CD4-positive, CD25-positive, alpha-beta regulatory T cell (primary cell): ENCODE data around the gene DNMT3A. TPM values are rescaled to one million over a fixed set of nuclear protein-coding genes. Genes with fewer than 3 reads are reported as not detected.
A peak's percentile ranks its signal among the peaks of the same experiment; 100 is the strongest.

Experiments used
- ATAC-seq, 2 donors: fragments of 150-1000 bp; cut with Tn5 transposase; one replicate each; pipeline ENCODE4 v1.10.0; 2021; ENCODE audit warnings: low read depth in 2 of 2, moderate number of reproducible peaks in 2 of 2, moderate library complexity in 1 of 2
- DNase-seq, 3 donors: peaks; one replicate each; pipeline versions ENCODE4 v3.0.0 to v3.0.0-alpha.2; 2012 to 2022; ENCODE audit warnings: mixed read lengths in 1 of 3
- H3K27ac ChIP-seq: one replicate; pipeline ENCODE4 v1.7.0; 2013; ENCODE audit warnings: mild to moderate bottlenecking, low read length; ENCODE audit not compliant: insufficient read depth, poor library complexity, severe bottlenecking
- H3K27me3 ChIP-seq: one replicate; pipeline ENCODE4 v1.7.0; 2013; ENCODE audit warnings: low read length; ENCODE audit not compliant: control insufficient read depth, insufficient read depth
- H3K36me3 ChIP-seq: one replicate; pipeline ENCODE4 v1.7.0; 2013; ENCODE audit warnings: mild to moderate bottlenecking, low read length, moderate library complexity; ENCODE audit not compliant: control insufficient read depth, insufficient read depth
- H3K4me1 ChIP-seq: 2 replicates; pipeline ENCODE4 v1.7.0; 2013; ENCODE audit warnings: mild to moderate bottlenecking, low read length; ENCODE audit not compliant: insufficient read depth, control insufficient read depth, poor library complexity, severe bottlenecking
- H3K4me3 ChIP-seq: one replicate; pipeline ENCODE4 v1.7.0; 2013; ENCODE audit warnings: low read depth, mild to moderate bottlenecking, low read length, moderate library complexity
- H3K9me3 ChIP-seq, 2 experiments: 1 replicate in 1 of 2; 2 replicates in 1 of 2; pipeline ENCODE4 v1.7.0; 2013; ENCODE audit warnings: low read length in 2 of 2, mild to moderate bottlenecking in 1 of 2, moderate library complexity in 1 of 2; ENCODE audit not compliant: control insufficient read depth in 2 of 2
- H3K27ac Mint-ChIP-seq, 3 donors: one replicate each; pipeline ENCODE4 v1.8.0; 2020 to 2022; ENCODE audit warnings: mild to moderate bottlenecking in 3 of 3, mixed read lengths in 3 of 3, moderate library complexity in 2 of 3
- H3K27me3 Mint-ChIP-seq: one replicate; pipeline ENCODE4 v1.8.0; 2022; ENCODE audit warnings: mild to moderate bottlenecking, mixed read lengths
- H3K36me3 Mint-ChIP-seq: one replicate; pipeline ENCODE4 v1.8.0; 2020; ENCODE audit warnings: mixed read lengths
- H3K4me1 Mint-ChIP-seq, 4 donors: one replicate each; pipeline ENCODE4 v1.8.0; 2020 to 2022; ENCODE audit warnings: mixed read lengths in 4 of 4, mild to moderate bottlenecking in 1 of 4
- H3K4me3 Mint-ChIP-seq, 4 donors: one replicate each; pipeline ENCODE4 v1.8.0; 2020 to 2022; ENCODE audit warnings: mild to moderate bottlenecking in 4 of 4, mixed read lengths in 4 of 4, moderate library complexity in 3 of 4
- H3K9me3 Mint-ChIP-seq, 7 donors: one replicate each; pipeline ENCODE4 v1.8.0; 2020 to 2022; ENCODE audit warnings: mixed read lengths in 7 of 7, mild to moderate bottlenecking in 3 of 7, moderate library complexity in 2 of 7
- polyA plus RNA-seq, 4 donors: library from polyadenylated mRNA; unstranded; fragments of 300-500 nt; fragmentation: Illumina TruSeq; gene quantifications; one replicate each; pipeline ENCODE4 v1.2.3, GENCODE V29; 2021
- total RNA-seq: library from RNA; stranded (reverse); gene quantifications from one replicate; pipeline ENCODE4 v1.2.3, GENCODE V29; 2022

The DNMT3A gene
- total and polyA plus RNA-seq, 5 donors from 2014 or later, result 8.1 to 81.0 (median 12.4) TPM

DNA sequence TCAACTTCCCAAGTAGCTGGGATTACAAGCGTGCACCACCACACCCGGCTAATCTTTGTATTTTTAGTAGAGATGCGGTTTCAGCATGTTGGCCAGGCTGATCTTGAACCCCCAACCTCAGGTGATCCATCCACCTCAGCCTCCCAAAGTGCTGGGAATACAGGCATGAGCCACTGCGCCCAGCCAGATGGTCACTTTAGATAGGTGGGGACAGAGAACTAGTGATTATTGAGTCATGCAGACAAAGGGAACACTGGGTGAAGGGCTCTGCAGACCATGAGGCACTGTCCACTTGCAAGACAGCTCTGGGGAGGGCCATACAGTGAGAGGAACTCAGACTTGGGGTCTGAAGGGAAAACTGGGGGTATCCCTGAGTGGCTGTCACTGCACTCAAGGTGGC lies 114.9 kb downstream of the DNMT3A start:
- no peak for ATAC-seq
- Mint-ChIP-seq H3K36me3 (peaks cover 7% of the 10 kb centered on the region), H3K4me1 (peaks cover 0 to 16% (median under 1%) of the 10 kb centered on the region in 4 donors), H3K27ac (peak overlapping the region in 2 of 3 donors; percentile 29 to 76), H3K4me3 (no peak overlapping the region), H3K9me3 (peaks cover 0 to 1% (median 0%) of the 10 kb centered on the region in 7 donors), H3K27me3 (no peaks in the 10 kb centered on the region)
- H3K27me3 ChIP-seq, result no peaks in the 10 kb centered on the region
- DNase-seq, result no peak
- H3K4me3 ChIP-seq, result no peak overlapping the region
- peaks cover 2% of the 10 kb centered on the region for H3K36me3 ChIP-seq
- H3K27ac ChIP-seq, result no peak overlapping the region
- no peaks in the 10 kb centered on the region for H3K9me3 ChIP-seq
- H3K4me1 ChIP-seq, result no peaks in the 10 kb centered on the region

GRCh38 chr2:25222477-25223121 lies 119.1 kb downstream of the DNMT3A start:
- peaks cover 0 to 13% (median 5%) of the 10 kb centered on the region in 4 donors for H3K4me1 Mint-ChIP-seq

GRCh38 chr2:25221579-25221978 lies 120.1 kb downstream of the DNMT3A start:
- no peaks in the 10 kb centered on the region for H3K36me3 Mint-ChIP-seq
- no peak for DNase-seq
- peaks cover 0 to 1% (median 0%) of the 10 kb centered on the region in 7 donors for H3K9me3 Mint-ChIP-seq
- no peak overlapping the region for H3K4me3 ChIP-seq
- H3K36me3 ChIP-seq, result no peaks in the 10 kb centered on the region
- no peak overlapping the region for H3K27ac ChIP-seq
- no peak overlapping the region for H3K27ac Mint-ChIP-seq
- ATAC-seq, result no peak
- peak overlapping the region in 2 of 4 donors; percentile 8 to 43 for H3K4me3 Mint-ChIP-seq
- H3K27me3 ChIP-seq, result no peaks in the 10 kb centered on the region
- no peaks in the 10 kb centered on the region for H3K9me3 ChIP-seq
- H3K27me3 Mint-ChIP-seq, result peaks cover 4% of the 10 kb centered on the region
- peaks cover 4% of the 10 kb centered on the region for H3K4me1 ChIP-seq
- H3K4me1 Mint-ChIP-seq, result peaks cover 0 to 13% (median 5%) of the 10 kb centered on the region in 4 donors

More at GRCh38 chr2:25222477-25223121, 119.1 kb downstream of the DNMT3A start:
- H3K36me3 Mint-ChIP-seq, result peaks cover 2% of the 10 kb centered on the region
- no peak overlapping the region for H3K4me3 Mint-ChIP-seq
- Histone ChIP-seq H3K36me3 (no peaks in the 10 kb centered on the region), H3K4me1 (no peaks in the 10 kb centered on the region), H3K27ac (no peak overlapping the region), H3K4me3 (no peak overlapping the region), H3K27me3 (no peaks in the 10 kb centered on the region), H3K9me3 (no peaks in the 10 kb centered on the region)
- H3K27me3 Mint-ChIP-seq, result peaks cover 4% of the 10 kb centered on the region
- ATAC-seq (no peak), DNase-seq (peak in 1 of 3 donors; percentile 16)
- no peak overlapping the region for H3K27ac Mint-ChIP-seq
- peaks cover 0 to 1% (median 0%) of the 10 kb centered on the region in 7 donors for H3K9me3 Mint-ChIP-seq

- H3K27ac Mint-ChIP-seq, result no peak overlapping the region
- H3K27me3 ChIP-seq, result no peaks in the 10 kb centered on the region
These were observed 121.4 kb downstream of the DNMT3A start for GRCh38 chr2:25220313-25220712.

DNA sequence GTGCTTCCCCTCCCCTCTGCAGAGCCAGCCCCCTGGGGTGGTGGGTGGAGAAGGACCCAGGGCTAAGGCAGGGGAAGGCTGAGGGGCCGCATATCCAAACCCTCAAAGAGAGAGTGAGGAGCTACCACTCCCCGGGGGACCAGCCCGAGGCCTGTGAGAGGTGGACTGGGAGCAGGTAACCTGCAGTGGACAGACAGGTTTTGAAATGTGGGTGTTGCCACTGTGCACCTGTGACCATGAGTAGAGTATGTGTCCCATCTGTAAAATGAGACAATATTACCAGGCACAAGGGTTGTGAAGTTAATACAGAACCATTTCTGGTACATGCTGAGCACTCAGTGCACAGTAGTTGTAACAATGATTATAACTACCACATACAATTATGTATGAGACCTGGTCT lies 122.1 kb downstream of the DNMT3A start:
- peaks cover 0 to 24% (median 7%) of the 10 kb centered on the region in 4 donors for H3K4me1 Mint-ChIP-seq
- H3K36me3 Mint-ChIP-seq, result no peaks in the 10 kb centered on the region
- DNase-seq, result no peak
- Histone ChIP-seq H3K27me3 (no peaks in the 10 kb centered on the region), H3K36me3 (no peaks in the 10 kb centered on the region), H3K27ac (no peak overlapping the region), H3K4me1 (peaks cover 9% of the 10 kb centered on the region), H3K4me3 (no peak overlapping the region), H3K9me3 (no peaks in the 10 kb centered on the region)
- no peak overlapping the region for H3K27ac Mint-ChIP-seq
- peaks cover 0 to 1% (median 0%) of the 10 kb centered on the region in 7 donors for H3K9me3 Mint-ChIP-seq
- H3K4me3 Mint-ChIP-seq, result no peak overlapping the region
- peaks cover 4% of the 10 kb centered on the region for H3K27me3 Mint-ChIP-seq
- no peak for ATAC-seq

More at GRCh38 chr2:25220313-25220712, 121.4 kb downstream of the DNMT3A start:
- peaks cover 9% of the 10 kb centered on the region for H3K4me1 ChIP-seq
- ATAC-seq (no peak), DNase-seq (no peak)
- H3K36me3 ChIP-seq, result no peaks in the 10 kb centered on the region
- Mint-ChIP-seq H3K4me1 (peaks cover 0 to 20% (median 7%) of the 10 kb centered on the region in 4 donors), H3K9me3 (peaks cover 0 to 1% (median 0%) of the 10 kb centered on the region in 7 donors), H3K36me3 (no peaks in the 10 kb centered on the region), H3K4me3 (peak overlapping the region in 1 of 4 donors; percentile 55), H3K27me3 (peaks cover 4% of the 10 kb centered on the region)
- no peak overlapping the region for H3K4me3 ChIP-seq
- H3K9me3 ChIP-seq, result no peaks in the 10 kb centered on the region
- no peak overlapping the region for H3K27ac ChIP-seq

DNA sequence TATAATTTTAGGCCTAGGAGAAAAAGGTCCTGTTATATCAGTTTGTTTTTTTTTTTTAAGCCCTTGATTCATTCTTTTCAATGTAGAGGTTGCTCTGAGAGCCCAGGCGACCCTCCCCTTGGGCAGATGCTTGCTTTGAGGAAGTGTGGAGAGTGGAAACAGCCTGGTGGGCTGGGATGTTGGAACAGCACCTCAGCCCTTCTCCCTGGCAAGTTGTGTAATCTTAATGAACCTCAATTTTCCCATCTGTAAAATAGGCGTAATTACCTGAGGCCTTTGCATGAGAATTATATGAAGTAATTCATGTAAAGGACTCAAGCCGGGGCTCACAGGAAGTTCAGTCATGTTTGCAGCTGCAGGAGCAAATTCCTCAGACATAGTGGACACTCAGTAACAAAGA lies 123.6 kb downstream of the DNMT3A start:
- H3K4me3 Mint-ChIP-seq, result peak overlapping the region in 3 of 4 donors; percentile 15 to 43 (median 36)
- H3K36me3 ChIP-seq, result no peaks in the 10 kb centered on the region
- DNase-seq, result no peak

GRCh38 chr2:25215948-25216679 lies 125.6 kb downstream of the DNMT3A start:
- Mint-ChIP-seq H3K9me3 (no peaks in the 10 kb centered on the region), H3K4me3 (peak overlapping the region; percentile 82 to 89 (median 87)), H3K27me3 (peaks cover 4% of the 10 kb centered on the region), H3K27ac (peak overlapping the region; percentile 80 to 90 (median 88)), H3K4me1 (peaks cover 0 to 29% (median 7%) of the 10 kb centered on the region in 4 donors), H3K36me3 (no peaks in the 10 kb centered on the region)
- H3K27ac ChIP-seq, result peak overlapping the region; percentile 67
- peak; percentile 76 to 92 (median 87) for DNase-seq
- H3K36me3 ChIP-seq, result no peaks in the 10 kb centered on the region
- H3K4me3 ChIP-seq, result peak overlapping the region; percentile 64
- H3K4me1 ChIP-seq, result peaks cover 9% of the 10 kb centered on the region
- no peaks in the 10 kb centered on the region for H3K27me3 ChIP-seq
- H3K9me3 ChIP-seq, result no peaks in the 10 kb centered on the region
- ATAC-seq, result peak; percentile 90 to 94

More for the DNA sequence above, 123.6 kb downstream of the DNMT3A start:
- H3K27ac Mint-ChIP-seq, result no peak overlapping the region
- ATAC-seq, result no peak
- peaks cover 9% of the 10 kb centered on the region for H3K4me1 ChIP-seq
- H3K4me1 Mint-ChIP-seq, result peaks cover 0 to 24% (median 7%) of the 10 kb centered on the region in 4 donors
- H3K9me3 Mint-ChIP-seq, result no peaks in the 10 kb centered on the region
- no peaks in the 10 kb centered on the region for H3K36me3 Mint-ChIP-seq
- no peaks in the 10 kb centered on the region for H3K9me3 ChIP-seq
- H3K27me3 ChIP-seq, result no peaks in the 10 kb centered on the region
- no peak overlapping the region for H3K4me3 ChIP-seq
- H3K27me3 Mint-ChIP-seq, result peaks cover 4% of the 10 kb centered on the region
- H3K27ac ChIP-seq, result no peak overlapping the region
